Progenitor cell of endocrine pancreas (in vitro differentiated cells): Measurements from ENCODE around the gene CHMP3. TPM values are rescaled to one million over a fixed set of nuclear protein-coding genes. Genes with fewer than 3 reads are reported as not detected.
"Not testable (repeated sequence)": the region's sequence is repeated elsewhere in the genome, so short reads cannot be mapped to it uniquely, and the experiment has no call there.

Experiments used
- DNase-seq: peaks from one replicate; pipeline ENCODE4 v3.0.0; 2021; ENCODE audit warnings: low spot score; ENCODE audit not compliant: unreplicated experiment
- H3K27ac Mint-ChIP-seq: 2 replicates; pipeline ENCODE4 v1.8.0; 2021; ENCODE audit warnings: mild to moderate bottlenecking, moderate library complexity, mixed read lengths
- H3K27me3 Mint-ChIP-seq: 2 replicates; pipeline ENCODE4 v1.8.0; 2021; ENCODE audit warnings: mixed read lengths
- H3K36me3 Mint-ChIP-seq: 2 replicates; pipeline ENCODE4 v1.8.0; 2022; ENCODE audit warnings: mixed read lengths; ENCODE audit not compliant: insufficient read depth
- H3K4me1 Mint-ChIP-seq: 2 replicates; pipeline ENCODE4 v1.8.0; 2021; ENCODE audit warnings: low read depth, mixed read lengths
- H3K4me3 Mint-ChIP-seq: 2 replicates; pipeline ENCODE4 v1.8.0; 2021; ENCODE audit warnings: low read depth, mild to moderate bottlenecking, moderate library complexity, mixed read lengths
- H3K9me3 Mint-ChIP-seq: 2 replicates; pipeline ENCODE4 v1.8.0; 2021; ENCODE audit warnings: low read depth, mixed read lengths
- total RNA-seq: library from RNA; stranded (reverse); gene quantifications from 2 replicates; pipeline ENCODE4 v1.2.1, GENCODE V29; 2021
- TF ChIP-seq, protein P1 (sequence below): fragments of 200-600 bp; sonication (generic); IDR thresholded peaks from one replicate; pipeline ENCODE4 v1.5.0; 2021; ENCODE audit warnings: antibody characterized with exemption, mild to moderate bottlenecking; ENCODE audit not compliant: unreplicated experiment

The CHMP3 gene
- total RNA-seq, 1 donor from 2014 or later: 94.1 TPM

GRCh38 chr2:86499326-86499725 is 63.9 kb downstream of the CHMP3 start:
- Mint-ChIP-seq H3K27me3 (no peaks in the 10 kb centered on the region), H3K4me1 (no peaks in the 10 kb centered on the region), H3K9me3 (peaks cover 41% of the 10 kb centered on the region), H3K27ac (no peak overlapping the region), H3K36me3 (peaks cover 85% of the 10 kb centered on the region), H3K4me3 (no peak overlapping the region)
- no peak for DNase-seq
- TF ChIP-seq, protein P1, sequence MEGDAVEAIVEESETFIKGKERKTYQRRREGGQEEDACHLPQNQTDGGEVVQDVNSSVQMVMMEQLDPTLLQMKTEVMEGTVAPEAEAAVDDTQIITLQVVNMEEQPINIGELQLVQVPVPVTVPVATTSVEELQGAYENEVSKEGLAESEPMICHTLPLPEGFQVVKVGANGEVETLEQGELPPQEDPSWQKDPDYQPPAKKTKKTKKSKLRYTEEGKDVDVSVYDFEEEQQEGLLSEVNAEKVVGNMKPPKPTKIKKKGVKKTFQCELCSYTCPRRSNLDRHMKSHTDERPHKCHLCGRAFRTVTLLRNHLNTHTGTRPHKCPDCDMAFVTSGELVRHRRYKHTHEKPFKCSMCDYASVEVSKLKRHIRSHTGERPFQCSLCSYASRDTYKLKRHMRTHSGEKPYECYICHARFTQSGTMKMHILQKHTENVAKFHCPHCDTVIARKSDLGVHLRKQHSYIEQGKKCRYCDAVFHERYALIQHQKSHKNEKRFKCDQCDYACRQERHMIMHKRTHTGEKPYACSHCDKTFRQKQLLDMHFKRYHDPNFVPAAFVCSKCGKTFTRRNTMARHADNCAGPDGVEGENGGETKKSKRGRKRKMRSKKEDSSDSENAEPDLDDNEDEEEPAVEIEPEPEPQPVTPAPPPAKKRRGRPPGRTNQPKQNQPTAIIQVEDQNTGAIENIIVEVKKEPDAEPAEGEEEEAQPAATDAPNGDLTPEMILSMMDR: no peak

- Mint-ChIP-seq H3K27me3 (no peaks in the 10 kb centered on the region), H3K9me3 (peaks cover 44% of the 10 kb centered on the region), H3K4me1 (no peaks in the 10 kb centered on the region), H3K36me3 (peaks cover 86% of the 10 kb centered on the region), H3K27ac (no peak overlapping the region), H3K4me3 (no peak overlapping the region)
- DNase-seq: no peak
- TF ChIP-seq, protein P1: no peak
Observed at GRCh38 chr2:86498468-86499260, 64.6 kb downstream of the CHMP3 start.

DNA sequence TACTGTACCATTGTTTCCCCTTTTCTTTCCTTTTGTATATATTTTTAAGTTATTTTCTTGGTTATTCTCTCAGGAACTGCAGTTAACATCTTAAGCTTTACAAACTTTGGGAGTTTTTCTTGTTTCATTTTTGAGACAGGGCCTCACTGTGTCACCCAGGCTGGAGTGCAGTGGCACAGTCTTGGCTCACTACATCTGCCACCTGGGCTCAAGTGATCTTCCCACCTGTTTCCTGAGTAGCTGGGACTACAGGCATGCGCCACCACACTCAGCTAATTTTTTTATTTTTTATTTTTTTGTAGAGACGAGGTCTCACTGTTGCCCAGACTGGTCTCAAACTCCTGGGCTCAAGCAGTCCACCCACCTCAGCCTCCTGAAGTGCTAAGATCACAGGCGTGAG is 66.9 kb downstream of the CHMP3 start:
- H3K4me1 Mint-ChIP-seq, H3K27ac Mint-ChIP-seq, DNase-seq, H3K27me3 Mint-ChIP-seq, H3K4me3 Mint-ChIP-seq: not testable (repeated sequence)
- H3K9me3 Mint-ChIP-seq: peaks cover 40% of the 10 kb centered on the region
- H3K36me3 Mint-ChIP-seq: peaks cover 79% of the 10 kb centered on the region

DNA sequence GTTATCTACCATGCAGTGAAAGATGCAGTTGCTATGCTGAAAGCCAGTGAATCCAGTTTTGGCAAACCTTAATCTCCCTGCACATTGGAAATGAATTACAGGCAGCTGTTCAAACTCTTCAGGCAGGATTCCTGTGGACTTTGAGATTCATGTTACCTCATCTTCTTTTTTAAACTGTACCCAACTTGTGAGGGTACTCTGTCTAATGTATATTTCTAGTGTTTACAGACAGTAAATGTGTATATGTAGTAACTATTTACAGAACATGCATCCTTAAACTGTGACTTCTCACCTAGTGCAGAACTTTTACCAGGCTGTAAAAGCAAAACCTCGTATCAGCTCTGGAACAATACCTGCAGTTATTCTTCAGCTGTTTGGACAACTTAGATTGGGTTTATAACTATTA is 71.2 kb downstream of the CHMP3 start:
- H3K27ac Mint-ChIP-seq: no peak overlapping the region

GRCh38 chr2:86491088-86491487 is 72.2 kb downstream of the CHMP3 start:
- Mint-ChIP-seq H3K4me1 (no peaks in the 10 kb centered on the region), H3K9me3 (peaks cover 11% of the 10 kb centered on the region), H3K27ac (peak overlapping the region; percentile 77), H3K4me3 (no peak overlapping the region), H3K27me3 (no peaks in the 10 kb centered on the region), H3K36me3 (peaks cover 61% of the 10 kb centered on the region)
- TF ChIP-seq, protein P1: no peak
- no peak for DNase-seq

More for the DNA sequence above, 71.2 kb downstream of the CHMP3 start:
- H3K4me3 Mint-ChIP-seq: no peak overlapping the region
- H3K4me1 Mint-ChIP-seq: no peaks in the 10 kb centered on the region
- no peaks in the 10 kb centered on the region for H3K27me3 Mint-ChIP-seq
- no peak for DNase-seq
- H3K9me3 Mint-ChIP-seq: peaks cover 11% of the 10 kb centered on the region
- peaks cover 60% of the 10 kb centered on the region for H3K36me3 Mint-ChIP-seq
- TF ChIP-seq, protein P1: no peak

- Mint-ChIP-seq H3K4me1 (no peaks in the 10 kb centered on the region), H3K27me3 (no peaks in the 10 kb centered on the region), H3K9me3 (peaks cover 5% of the 10 kb centered on the region), H3K27ac (no peak overlapping the region), H3K4me3 (no peak overlapping the region), H3K36me3 (peaks cover 60% of the 10 kb centered on the region)
- TF ChIP-seq, protein P1: no peak
- DNase-seq: no peak
Observed at GRCh38 chr2:86490245-86490644, 73.0 kb downstream of the CHMP3 start.
